ENCODE results near the gene DMRT1.

- TF ChIP-seq GATA2 (CRISPR knock-in tag; IDR thresholded peaks at IDR 0.05) (no peak), BRF1 (IDR thresholded peaks at IDR 0.05; ENCODE audit: borderline replicate concordance, extremely low read depth, insufficient read length) (no peak), CTCF (IDR thresholded peaks at IDR 0.05 in 2 of 3, conservative IDR thresholded peaks at IDR 0.05 in 1 of 3; ENCODE audit: insufficient read depth in 2 of 3, low read depth in 1 of 3, low read length in 3 of 3) (no peak), CHD1 (IDR thresholded peaks at IDR 0.05; ENCODE audit: low read length) (no peak), HNRNPH1 (optimal IDR thresholded peaks at IDR 0.05; ENCODE audit: low read depth, low read length) (no peak), ZNF184 (CRISPR knock-in tag; IDR thresholded peaks at IDR 0.05) (no peak), HNRNPUL1 (IDR thresholded peaks at IDR 0.05; ENCODE audit: low read length) (no peak)
- TF ChIP-seq, protein P1, sequence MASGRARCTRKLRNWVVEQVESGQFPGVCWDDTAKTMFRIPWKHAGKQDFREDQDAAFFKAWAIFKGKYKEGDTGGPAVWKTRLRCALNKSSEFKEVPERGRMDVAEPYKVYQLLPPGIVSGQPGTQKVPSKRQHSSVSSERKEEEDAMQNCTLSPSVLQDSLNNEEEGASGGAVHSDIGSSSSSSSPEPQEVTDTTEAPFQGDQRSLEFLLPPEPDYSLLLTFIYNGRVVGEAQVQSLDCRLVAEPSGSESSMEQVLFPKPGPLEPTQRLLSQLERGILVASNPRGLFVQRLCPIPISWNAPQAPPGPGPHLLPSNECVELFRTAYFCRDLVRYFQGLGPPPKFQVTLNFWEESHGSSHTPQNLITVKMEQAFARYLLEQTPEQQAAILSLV (tag; IDR thresholded peaks at IDR 0.05) = no peak
- TF ChIP-seq, protein P2, sequence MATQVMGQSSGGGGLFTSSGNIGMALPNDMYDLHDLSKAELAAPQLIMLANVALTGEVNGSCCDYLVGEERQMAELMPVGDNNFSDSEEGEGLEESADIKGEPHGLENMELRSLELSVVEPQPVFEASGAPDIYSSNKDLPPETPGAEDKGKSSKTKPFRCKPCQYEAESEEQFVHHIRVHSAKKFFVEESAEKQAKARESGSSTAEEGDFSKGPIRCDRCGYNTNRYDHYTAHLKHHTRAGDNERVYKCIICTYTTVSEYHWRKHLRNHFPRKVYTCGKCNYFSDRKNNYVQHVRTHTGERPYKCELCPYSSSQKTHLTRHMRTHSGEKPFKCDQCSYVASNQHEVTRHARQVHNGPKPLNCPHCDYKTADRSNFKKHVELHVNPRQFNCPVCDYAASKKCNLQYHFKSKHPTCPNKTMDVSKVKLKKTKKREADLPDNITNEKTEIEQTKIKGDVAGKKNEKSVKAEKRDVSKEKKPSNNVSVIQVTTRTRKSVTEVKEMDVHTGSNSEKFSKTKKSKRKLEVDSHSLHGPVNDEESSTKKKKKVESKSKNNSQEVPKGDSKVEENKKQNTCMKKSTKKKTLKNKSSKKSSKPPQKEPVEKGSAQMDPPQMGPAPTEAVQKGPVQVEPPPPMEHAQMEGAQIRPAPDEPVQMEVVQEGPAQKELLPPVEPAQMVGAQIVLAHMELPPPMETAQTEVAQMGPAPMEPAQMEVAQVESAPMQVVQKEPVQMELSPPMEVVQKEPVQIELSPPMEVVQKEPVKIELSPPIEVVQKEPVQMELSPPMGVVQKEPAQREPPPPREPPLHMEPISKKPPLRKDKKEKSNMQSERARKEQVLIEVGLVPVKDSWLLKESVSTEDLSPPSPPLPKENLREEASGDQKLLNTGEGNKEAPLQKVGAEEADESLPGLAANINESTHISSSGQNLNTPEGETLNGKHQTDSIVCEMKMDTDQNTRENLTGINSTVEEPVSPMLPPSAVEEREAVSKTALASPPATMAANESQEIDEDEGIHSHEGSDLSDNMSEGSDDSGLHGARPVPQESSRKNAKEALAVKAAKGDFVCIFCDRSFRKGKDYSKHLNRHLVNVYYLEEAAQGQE (IDR thresholded peaks at IDR 0.05; ENCODE audit: borderline replicate concordance) = no peak
- TF ChIP-seq, protein P2 (CRISPR knock-in tag; IDR thresholded peaks at IDR 0.05; ENCODE audit: low read depth) = no peak
Measured at GRCh38 chr9:878239-878638, 36.7 kb downstream of the DMRT1 start.

All from K562 (cell line).